ENCODE measurements around the gene ARPC1B.

DNA sequence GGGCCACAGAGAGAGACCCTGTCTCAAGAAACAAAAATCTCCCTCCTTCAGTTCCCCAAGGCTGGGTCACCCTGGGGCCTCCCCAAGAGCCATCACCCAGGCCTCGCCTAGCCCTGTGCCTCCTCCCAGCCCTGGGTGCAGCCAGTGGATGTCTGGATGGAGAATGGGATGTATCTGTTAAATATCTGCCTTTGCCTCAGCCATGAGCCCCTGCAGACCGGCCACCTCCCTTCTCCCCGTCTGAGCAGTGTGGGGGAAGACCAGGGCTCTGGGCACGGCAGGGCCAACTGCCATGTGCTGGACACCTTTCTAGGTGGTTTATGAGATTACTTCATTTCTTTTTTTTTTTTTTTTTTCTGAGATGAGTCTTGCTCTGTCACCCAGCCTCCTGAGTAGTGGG is 10.0 kb downstream of the ARPC1B start:
- TF ChIP-seq, protein P1, sequence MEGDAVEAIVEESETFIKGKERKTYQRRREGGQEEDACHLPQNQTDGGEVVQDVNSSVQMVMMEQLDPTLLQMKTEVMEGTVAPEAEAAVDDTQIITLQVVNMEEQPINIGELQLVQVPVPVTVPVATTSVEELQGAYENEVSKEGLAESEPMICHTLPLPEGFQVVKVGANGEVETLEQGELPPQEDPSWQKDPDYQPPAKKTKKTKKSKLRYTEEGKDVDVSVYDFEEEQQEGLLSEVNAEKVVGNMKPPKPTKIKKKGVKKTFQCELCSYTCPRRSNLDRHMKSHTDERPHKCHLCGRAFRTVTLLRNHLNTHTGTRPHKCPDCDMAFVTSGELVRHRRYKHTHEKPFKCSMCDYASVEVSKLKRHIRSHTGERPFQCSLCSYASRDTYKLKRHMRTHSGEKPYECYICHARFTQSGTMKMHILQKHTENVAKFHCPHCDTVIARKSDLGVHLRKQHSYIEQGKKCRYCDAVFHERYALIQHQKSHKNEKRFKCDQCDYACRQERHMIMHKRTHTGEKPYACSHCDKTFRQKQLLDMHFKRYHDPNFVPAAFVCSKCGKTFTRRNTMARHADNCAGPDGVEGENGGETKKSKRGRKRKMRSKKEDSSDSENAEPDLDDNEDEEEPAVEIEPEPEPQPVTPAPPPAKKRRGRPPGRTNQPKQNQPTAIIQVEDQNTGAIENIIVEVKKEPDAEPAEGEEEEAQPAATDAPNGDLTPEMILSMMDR (IDR thresholded peaks at IDR 0.05): no peak
- no peak for TF ChIP-seq POLR2A (IDR thresholded peaks at IDR 0.05)

Measured in body of pancreas (tissue), 4 donors.